Upper lobe of left lung (tissue), 6 donors: ENCODE measurements around the gene ITPA. TPM values are rescaled to one million over a fixed set of nuclear protein-coding genes. Genes with fewer than 3 reads are reported as not detected.

Experiments
- ATAC-seq, 2 donors: fragments of 200-7000 bp; cut with Tn5 transposase; one replicate each; pipeline ENCODE4 v1.9.1; 2022; ENCODE audit warnings: mild to moderate bottlenecking in 2 of 2, moderate library complexity in 2 of 2; ENCODE audit not compliant: low FRiP score in 2 of 2
- DNase-seq, 2 donors: peaks; one replicate each; pipeline ENCODE4 v3.0.0-alpha.2; 2019 to 2020
- H3K27ac ChIP-seq, 4 donors: fragments of 200-600 bp; sonication (generic); one replicate each; pipeline ENCODE4 v1.5.1; 2016 to 2019
- H3K27me3 ChIP-seq, 4 donors: fragments of 200-600 bp; sonication (generic); one replicate each; pipeline ENCODE4 v1.5.1; 2017 to 2019
- H3K36me3 ChIP-seq, 4 donors: fragments of 200-600 bp; sonication (generic); one replicate each; pipeline ENCODE4 v1.5.1; 2016 to 2019
- H3K4me1 ChIP-seq, 4 donors: fragments of 200-600 bp; sonication (generic); one replicate each; pipeline ENCODE4 v1.5.1; 2018 to 2019
- H3K4me3 ChIP-seq, 4 donors: fragments of 200-600 bp; sonication (generic); one replicate each; pipeline ENCODE4 v1.5.1; 2017 to 2019; ENCODE audit warnings: mild to moderate bottlenecking in 2 of 4, moderate library complexity in 1 of 4
- H3K9me3 ChIP-seq, 4 donors: fragments of 200-600 bp; sonication (generic); one replicate each; pipeline ENCODE4 v1.5.1; 2018 to 2019
- EP300 ChIP-seq, 4 donors: sonication (generic); formaldehyde crosslinking; IDR thresholded peaks; one replicate each; pipeline ENCODE4 v1.5.1; 2017; ENCODE audit warnings: antibody characterized with exemption in 4 of 4, control low read depth in 2 of 4
- POLR2A ChIP-seq, 4 donors: fragments of 450-650 bp; IDR thresholded peaks; one replicate each; pipeline ENCODE4 v1.5.1; 2016 to 2017; ENCODE audit warnings: antibody characterized with exemption in 4 of 4, mild to moderate bottlenecking in 2 of 4
- POLR2AphosphoS5 ChIP-seq, 2 donors: sonication (generic); formaldehyde crosslinking; IDR thresholded peaks; one replicate each; pipeline ENCODE4 v1.5.1; 2017; ENCODE audit warnings: antibody characterized with exemption in 2 of 2
- WGBS, 2 donors: methylation state at CpG; one replicate each; pipeline ENCODE4 v1.1.5; 2017 to 2018; 5-methylcytosine and 5-hydroxymethylcytosine counted together
- total RNA-seq, 6 donors: library from RNA; depleted of rRNA in 4 of 6; stranded (reverse); fragments of >200 nt in 4 of 6; gene quantifications; one replicate each; pipeline versions ENCODE4 v1.1.0 to v1.2.1, GENCODE V29; 2016 to 2021
- TF ChIP-seq, protein P1 (sequence below), 6 experiments: fragments of 450-650 bp in 4 of 6; fragments of 200-600 bp in 2 of 6; sonication (generic) in 2 of 6; IDR thresholded peaks; one replicate each; pipeline ENCODE4 v1.5.1; 2016 to 2019; ENCODE audit warnings: antibody characterized with exemption in 6 of 6
- donor health status: DM: no; HTN: no; CAD: no; lungs with moderate emphysema.
- donor health status: DM: no; HTN: yes; CAD: no; lungs with severe emphysema.

Gene ITPA
- total RNA-seq, 6 donors from 2014 or later: 31.5 to 58.5 (median 43.3) TPM

DNA sequence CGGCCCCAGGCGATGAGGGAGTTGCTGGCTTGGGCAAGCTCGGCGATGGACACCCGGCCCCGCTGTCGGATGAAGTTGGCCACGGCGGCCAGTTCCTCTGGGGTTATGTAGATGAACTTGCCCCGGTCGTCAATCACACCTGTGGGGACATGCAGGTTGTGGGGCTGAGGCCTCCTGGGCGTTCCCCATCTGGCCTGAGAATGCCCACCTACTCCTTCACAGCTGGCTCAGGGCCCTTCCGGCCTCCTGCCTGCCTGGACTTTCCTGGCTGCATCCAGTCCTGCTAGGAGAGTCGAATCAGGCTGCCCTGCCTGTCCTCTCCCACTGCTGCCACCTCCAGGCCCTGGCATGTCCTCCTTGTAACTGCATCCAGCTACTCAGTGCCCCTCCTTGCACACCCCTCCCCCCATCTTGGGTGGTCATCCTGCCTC, 18.6 kb upstream of the ITPA start:
- Histone ChIP-seq H3K4me3 (no peak overlapping the region), H3K36me3 (peaks cover 37 to 74% (median 65%) of the 10 kb centered on the region in 4 donors), H3K27me3 (no peaks in the 10 kb centered on the region), H3K4me1 (no peaks in the 10 kb centered on the region), H3K27ac (no peak overlapping the region), H3K9me3 (no peaks in the 10 kb centered on the region)
- ATAC-seq (no peak), DNase-seq (no peak)
- WGBS, 2 donors: 84 to 94% methylated on average over 9 to 12 of the region's 14 CpGs
- no peak for TF ChIP-seq POLR2AphosphoS5 (IDR thresholded peaks at IDR 0.05)
- TF ChIP-seq POLR2A (IDR thresholded peaks at IDR 0.05): no peak
- TF ChIP-seq, protein P1, sequence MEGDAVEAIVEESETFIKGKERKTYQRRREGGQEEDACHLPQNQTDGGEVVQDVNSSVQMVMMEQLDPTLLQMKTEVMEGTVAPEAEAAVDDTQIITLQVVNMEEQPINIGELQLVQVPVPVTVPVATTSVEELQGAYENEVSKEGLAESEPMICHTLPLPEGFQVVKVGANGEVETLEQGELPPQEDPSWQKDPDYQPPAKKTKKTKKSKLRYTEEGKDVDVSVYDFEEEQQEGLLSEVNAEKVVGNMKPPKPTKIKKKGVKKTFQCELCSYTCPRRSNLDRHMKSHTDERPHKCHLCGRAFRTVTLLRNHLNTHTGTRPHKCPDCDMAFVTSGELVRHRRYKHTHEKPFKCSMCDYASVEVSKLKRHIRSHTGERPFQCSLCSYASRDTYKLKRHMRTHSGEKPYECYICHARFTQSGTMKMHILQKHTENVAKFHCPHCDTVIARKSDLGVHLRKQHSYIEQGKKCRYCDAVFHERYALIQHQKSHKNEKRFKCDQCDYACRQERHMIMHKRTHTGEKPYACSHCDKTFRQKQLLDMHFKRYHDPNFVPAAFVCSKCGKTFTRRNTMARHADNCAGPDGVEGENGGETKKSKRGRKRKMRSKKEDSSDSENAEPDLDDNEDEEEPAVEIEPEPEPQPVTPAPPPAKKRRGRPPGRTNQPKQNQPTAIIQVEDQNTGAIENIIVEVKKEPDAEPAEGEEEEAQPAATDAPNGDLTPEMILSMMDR (IDR thresholded peaks at IDR 0.05): no peak
- TF ChIP-seq EP300 (IDR thresholded peaks at IDR 0.05): no peak

- Histone ChIP-seq H3K27me3 (no peaks in the 10 kb centered on the region), H3K27ac (no peak overlapping the region), H3K9me3 (no peaks in the 10 kb centered on the region), H3K4me1 (no peaks in the 10 kb centered on the region), H3K36me3 (peaks cover 37 to 91% (median 72%) of the 10 kb centered on the region in 4 donors), H3K4me3 (no peak overlapping the region)
- ATAC-seq: no peak
- TF ChIP-seq POLR2AphosphoS5 (IDR thresholded peaks at IDR 0.05) (no peak), EP300 (IDR thresholded peaks at IDR 0.05) (no peak), POLR2A (IDR thresholded peaks at IDR 0.05) (no peak)
- TF ChIP-seq, protein P1 (IDR thresholded peaks at IDR 0.05): no peak
- DNase-seq: no peak
- 96 to 97% methylated on average over 18 of the region's 18 CpGs for WGBS, 2 donors
Measured at GRCh38 chr20:3192226-3193015, 16.9 kb upstream of the ITPA start.

- H3K27ac ChIP-seq: no peak overlapping the region
- no peaks in the 10 kb centered on the region for H3K27me3 ChIP-seq
- DNase-seq (no peak), ATAC-seq (no peak)
- no peaks in the 10 kb centered on the region for H3K4me1 ChIP-seq
- 91 to 96% methylated on average over 13 to 14 of the region's 14 CpGs for WGBS, 2 donors
- H3K4me3 ChIP-seq: no peak overlapping the region
- TF ChIP-seq POLR2A (IDR thresholded peaks at IDR 0.05): no peak
- TF ChIP-seq EP300 (IDR thresholded peaks at IDR 0.05): no peak
- TF ChIP-seq, protein P1 (IDR thresholded peaks at IDR 0.05): no peak
- no peak for TF ChIP-seq POLR2AphosphoS5 (IDR thresholded peaks at IDR 0.05)
- peaks cover 37 to 97% (median 76%) of the 10 kb centered on the region in 4 donors for H3K36me3 ChIP-seq
- H3K9me3 ChIP-seq: no peaks in the 10 kb centered on the region
Measured at GRCh38 chr20:3193806-3194616, 15.3 kb upstream of the ITPA start.

- DNase-seq: no peak
- Histone ChIP-seq H3K9me3 (no peaks in the 10 kb centered on the region), H3K4me3 (no peak overlapping the region), H3K4me1 (no peaks in the 10 kb centered on the region), H3K27ac (no peak overlapping the region), H3K36me3 (peaks cover 40 to 97% (median 76%) of the 10 kb centered on the region in 4 donors), H3K27me3 (no peaks in the 10 kb centered on the region)
- WGBS, 2 donors: 94 to 98% methylated on average over 6 to 10 of the region's 10 CpGs
- ATAC-seq: no peak
- TF ChIP-seq POLR2AphosphoS5 (IDR thresholded peaks at IDR 0.05) (no peak), POLR2A (IDR thresholded peaks at IDR 0.05) (no peak), EP300 (IDR thresholded peaks at IDR 0.05) (no peak)
- TF ChIP-seq, protein P1 (IDR thresholded peaks at IDR 0.05): no peak
Measured at GRCh38 chr20:3194617-3195280, 14.5 kb upstream of the ITPA start.
